MM.1S (cell line): ENCODE measurements around the gene FAM107A.

Experiments
- DNase-seq: peaks from one replicate; pipeline ENCODE4 v3.0.0-alpha.2; 2015
- H2AFZ ChIP-seq: fragments of 300-600 bp; sonication (generic); 2 replicates; pipeline ENCODE4 v1.6.0; 2016; ENCODE audit warnings: antibody characterized with exemption, low read length
- H3F3A ChIP-seq: fragments of 300-600 bp; sonication (generic); 2 replicates; pipeline ENCODE4 v1.6.1; 2016; ENCODE audit warnings: mild to moderate bottlenecking, antibody characterized with exemption, low read length, moderate library complexity, mixed read lengths; ENCODE audit not compliant: insufficient read depth
- H3K27ac ChIP-seq: fragments of 300-600 bp; sonication (generic); 2 replicates; pipeline ENCODE4 v1.5.1; 2016; ENCODE audit warnings: mild to moderate bottlenecking, low read length
- H3K27me3 ChIP-seq: fragments of 300-600 bp; sonication (generic); replicated peaks from 2 replicates; pipeline ENCODE4 v1.6.0; 2016; ENCODE audit warnings: low read length; ENCODE audit not compliant: insufficient read depth
- H3K36me3 ChIP-seq: fragments of 300-600 bp; sonication (generic); replicated peaks from 2 replicates; pipeline ENCODE4 v1.6.1; 2016; ENCODE audit warnings: mild to moderate bottlenecking, low read length, mixed read lengths; ENCODE audit not compliant: insufficient read depth
- H3K4me1 ChIP-seq: fragments of 300-600 bp; sonication (generic); 2 replicates; pipeline ENCODE4 v1.6.1; 2016; ENCODE audit warnings: low read length, mixed read lengths
- H3K4me2 ChIP-seq: fragments of 300-600 bp; sonication (generic); 2 replicates; pipeline ENCODE4 v1.6.0; 2016; ENCODE audit warnings: low read depth, low read length
- H3K4me3 ChIP-seq: fragments of 300-600 bp; sonication (generic); 2 replicates; pipeline ENCODE4 v1.5.1; 2016; ENCODE audit warnings: low read length, mixed read lengths
- H3K79me2 ChIP-seq: fragments of 300-600 bp; sonication (generic); 2 replicates; pipeline ENCODE4 v1.6.1; 2016; ENCODE audit warnings: mixed run types, low read length, mixed read lengths
- H3K9ac ChIP-seq: fragments of 300-600 bp; sonication (generic); 2 replicates; pipeline ENCODE4 v1.6.1; 2016; ENCODE audit warnings: low read length, mixed read lengths
- H3K9me2 ChIP-seq: fragments of 300-600 bp; sonication (generic); replicated peaks from 2 replicates; pipeline ENCODE4 v1.6.1; 2016; ENCODE audit warnings: mild to moderate bottlenecking, low read length, mixed read lengths; ENCODE audit not compliant: insufficient read depth
- H3K9me3 ChIP-seq: fragments of 300-600 bp; sonication (generic); replicated peaks from 2 replicates; pipeline ENCODE4 v1.6.1; 2016; ENCODE audit warnings: mild to moderate bottlenecking, low read length, mixed read lengths; ENCODE audit not compliant: insufficient read depth
- H4K20me1 ChIP-seq: fragments of 300-600 bp; sonication (generic); 2 replicates; pipeline ENCODE4 v1.6.1; 2016; ENCODE audit warnings: mild to moderate bottlenecking, low read length, moderate library complexity, mixed read lengths; ENCODE audit not compliant: insufficient read depth
- EZH2 ChIP-seq: fragments of 300-600 bp; sonication (generic); optimal IDR thresholded peaks from 2 replicates; pipeline ENCODE3; 2017; ENCODE audit warnings: low read depth, mild to moderate bottlenecking, antibody characterized with exemption, low read length, mixed read lengths
- EZH2phosphoT487 ChIP-seq: fragments of 300-600 bp; sonication (generic); IDR thresholded peaks from 2 replicates; pipeline ENCODE4 v1.6.1; 2018; ENCODE audit warnings: antibody characterized with exemption, low read length
- TF ChIP-seq, protein P1 (sequence below): fragments of 300-600 bp; sonication (generic); IDR thresholded peaks from 2 replicates; pipeline ENCODE4 v1.5.1; 2016; ENCODE audit warnings: antibody characterized with exemption, low read length, mixed read lengths

FAM107A gene

GRCh38 chr3:58521917-58522631 is 55.1 kb downstream of the FAM107A start:
- Histone ChIP-seq H4K20me1 (no peaks in the 10 kb centered on the region), H3K9ac (no peak overlapping the region), H3K4me3 (no peak overlapping the region), H2AFZ (no peak overlapping the region), H3K36me3 (no peaks in the 10 kb centered on the region), H3K4me1 (no peaks in the 10 kb centered on the region), H3K79me2 (no peaks in the 10 kb centered on the region), H3F3A (no peaks in the 10 kb centered on the region), H3K4me2 (no peak overlapping the region), H3K9me2 (no peaks in the 10 kb centered on the region), H3K9me3 (no peaks in the 10 kb centered on the region), H3K27me3 (no peaks in the 10 kb centered on the region), H3K27ac (no peak overlapping the region)
- DNase-seq = no peak
- TF ChIP-seq, protein P1, sequence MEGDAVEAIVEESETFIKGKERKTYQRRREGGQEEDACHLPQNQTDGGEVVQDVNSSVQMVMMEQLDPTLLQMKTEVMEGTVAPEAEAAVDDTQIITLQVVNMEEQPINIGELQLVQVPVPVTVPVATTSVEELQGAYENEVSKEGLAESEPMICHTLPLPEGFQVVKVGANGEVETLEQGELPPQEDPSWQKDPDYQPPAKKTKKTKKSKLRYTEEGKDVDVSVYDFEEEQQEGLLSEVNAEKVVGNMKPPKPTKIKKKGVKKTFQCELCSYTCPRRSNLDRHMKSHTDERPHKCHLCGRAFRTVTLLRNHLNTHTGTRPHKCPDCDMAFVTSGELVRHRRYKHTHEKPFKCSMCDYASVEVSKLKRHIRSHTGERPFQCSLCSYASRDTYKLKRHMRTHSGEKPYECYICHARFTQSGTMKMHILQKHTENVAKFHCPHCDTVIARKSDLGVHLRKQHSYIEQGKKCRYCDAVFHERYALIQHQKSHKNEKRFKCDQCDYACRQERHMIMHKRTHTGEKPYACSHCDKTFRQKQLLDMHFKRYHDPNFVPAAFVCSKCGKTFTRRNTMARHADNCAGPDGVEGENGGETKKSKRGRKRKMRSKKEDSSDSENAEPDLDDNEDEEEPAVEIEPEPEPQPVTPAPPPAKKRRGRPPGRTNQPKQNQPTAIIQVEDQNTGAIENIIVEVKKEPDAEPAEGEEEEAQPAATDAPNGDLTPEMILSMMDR = no peak
- no peak for TF ChIP-seq EZH2phosphoT487
- no peak for TF ChIP-seq EZH2

GRCh38 chr3:58521336-58521670 is 55.9 kb downstream of the FAM107A start:
- no peaks in the 10 kb centered on the region for H3K9me2 ChIP-seq
- H4K20me1 ChIP-seq = no peaks in the 10 kb centered on the region
- H3K4me1 ChIP-seq = no peaks in the 10 kb centered on the region
- no peak overlapping the region for H2AFZ ChIP-seq
- no peaks in the 10 kb centered on the region for H3K36me3 ChIP-seq
- H3K27me3 ChIP-seq = no peaks in the 10 kb centered on the region
- H3K4me2 ChIP-seq = no peak overlapping the region
- no peak overlapping the region for H3K4me3 ChIP-seq
- TF ChIP-seq EZH2 = no peak
- TF ChIP-seq, protein P1 = no peak
- TF ChIP-seq EZH2phosphoT487 = no peak
- DNase-seq = no peak
- no peaks in the 10 kb centered on the region for H3K9me3 ChIP-seq
- no peak overlapping the region for H3K27ac ChIP-seq
- H3K79me2 ChIP-seq = no peaks in the 10 kb centered on the region
- no peak overlapping the region for H3K9ac ChIP-seq
- H3F3A ChIP-seq = no peaks in the 10 kb centered on the region

DNA sequence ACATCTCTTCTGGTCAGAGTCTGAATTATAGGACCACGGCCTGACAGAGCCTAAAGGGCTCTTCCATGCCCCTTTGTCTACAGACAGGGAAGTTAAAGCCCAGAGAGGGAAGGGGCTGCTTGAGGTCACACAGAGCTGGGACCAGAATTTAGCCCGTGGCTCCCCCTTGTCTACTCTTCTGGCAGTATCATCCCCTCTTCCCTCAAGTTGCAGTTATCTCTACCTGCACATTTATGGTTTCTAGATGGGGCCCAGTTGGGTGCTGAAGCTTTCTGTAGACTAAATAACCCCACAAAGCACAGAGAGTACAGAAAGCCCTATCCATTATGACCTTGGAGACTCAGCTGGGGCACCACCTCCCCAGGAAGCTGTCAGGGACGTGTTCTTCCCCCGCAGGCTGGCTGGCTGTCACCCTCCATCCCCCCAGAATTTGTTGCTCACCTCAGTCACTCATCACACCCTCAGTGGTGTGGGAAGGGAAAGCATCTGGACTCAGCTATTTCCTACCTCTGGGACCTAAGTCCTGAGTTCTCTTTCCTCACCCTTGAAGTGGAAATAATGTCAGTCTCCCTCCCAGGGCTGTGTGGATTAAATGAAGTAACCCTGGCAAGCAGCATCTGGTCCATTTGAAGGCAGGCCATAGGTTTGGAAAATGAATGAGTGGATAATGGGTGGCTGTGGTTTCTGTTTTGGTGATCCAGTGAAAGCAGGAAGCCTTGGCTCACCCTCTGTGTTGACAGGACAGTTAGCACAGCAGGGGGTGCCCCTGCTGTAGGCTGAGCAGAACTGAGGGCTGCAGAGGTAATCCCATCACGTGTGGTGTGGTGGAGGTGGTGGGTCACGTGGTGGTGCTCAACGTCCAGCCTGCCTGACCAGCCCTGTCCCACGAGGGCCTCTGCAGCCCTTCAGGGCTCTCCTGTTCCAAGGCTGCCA is 56.5 kb downstream of the FAM107A start:
- Histone ChIP-seq H3K9me3 (no peaks in the 10 kb centered on the region), H3K79me2 (no peaks in the 10 kb centered on the region), H3K27me3 (no peaks in the 10 kb centered on the region), H3K9me2 (no peaks in the 10 kb centered on the region), H3K4me3 (no peak overlapping the region), H3F3A (no peaks in the 10 kb centered on the region), H3K36me3 (no peaks in the 10 kb centered on the region), H3K4me1 (no peaks in the 10 kb centered on the region), H2AFZ (no peak overlapping the region), H3K27ac (no peak overlapping the region), H4K20me1 (no peaks in the 10 kb centered on the region), H3K4me2 (no peak overlapping the region), H3K9ac (no peak overlapping the region)
- TF ChIP-seq EZH2 (no peak), EZH2phosphoT487 (no peak)
- TF ChIP-seq, protein P1 = no peak
- peak; percentile 12 for DNase-seq
